Effector memory CD4-positive, alpha-beta T cell (primary cell): ENCODE measurements around the gene PMPCA.

Experiments
- DNase-seq, 3 donors: peaks; one replicate each; pipeline ENCODE4 v3.0.0-alpha.2; 2020
- H3K27ac ChIP-seq: 2 replicates; pipeline ENCODE4 v1.7.0; 2013; ENCODE audit warnings: mild to moderate bottlenecking, low read length, moderate library complexity; ENCODE audit not compliant: insufficient read depth, poor library complexity, severe bottlenecking
- H3K27me3 ChIP-seq: replicated peaks from 2 replicates; pipeline ENCODE4 v1.7.0; 2013; ENCODE audit warnings: mild to moderate bottlenecking, low read length; ENCODE audit not compliant: insufficient read depth, control insufficient read depth, poor library complexity, severe bottlenecking
- H3K36me3 ChIP-seq: 2 replicates; pipeline ENCODE4 v1.7.0; 2013; ENCODE audit warnings: mild to moderate bottlenecking, low read length, moderate library complexity; ENCODE audit not compliant: control insufficient read depth, insufficient read depth
- H3K4me1 ChIP-seq: 2 replicates; pipeline ENCODE4 v1.7.0; 2013; ENCODE audit warnings: low read length, mild to moderate bottlenecking; ENCODE audit not compliant: control insufficient read depth, insufficient read depth, poor library complexity, severe bottlenecking
- H3K4me3 ChIP-seq: 2 replicates; pipeline ENCODE4 v1.7.0; 2013; ENCODE audit warnings: low read length, low read depth, mild to moderate bottlenecking; ENCODE audit not compliant: insufficient read depth, poor library complexity, severe bottlenecking
- H3K9me3 ChIP-seq: 2 replicates; pipeline ENCODE4 v1.7.0; 2013; ENCODE audit warnings: mild to moderate bottlenecking, low read length, moderate library complexity; ENCODE audit not compliant: control insufficient read depth

PMPCA gene

DNA sequence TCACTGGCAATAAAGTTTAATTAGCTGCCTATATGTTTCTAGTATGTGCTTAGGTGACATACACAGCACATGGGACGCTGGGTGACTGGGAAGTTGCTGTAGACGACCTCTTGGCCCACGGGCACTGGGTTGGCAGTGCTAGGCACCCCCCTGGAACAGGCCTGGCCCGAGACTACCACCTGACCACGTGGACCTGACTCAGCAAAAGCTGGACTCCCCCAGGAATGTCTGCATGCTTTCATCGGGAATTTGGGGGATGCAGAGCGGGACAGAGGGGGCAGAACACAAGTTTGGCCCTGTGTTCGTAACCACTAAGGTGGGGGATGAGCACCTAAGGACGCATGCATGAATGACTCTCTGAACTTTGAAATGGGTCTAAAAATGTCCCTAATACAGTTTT lies 45.8 kb downstream of the PMPCA start:
- no peaks in the 10 kb centered on the region for H3K4me1 ChIP-seq
- no peaks in the 10 kb centered on the region for H3K27me3 ChIP-seq
- peaks cover 82% of the 10 kb centered on the region for H3K36me3 ChIP-seq
- no peaks in the 10 kb centered on the region for H3K9me3 ChIP-seq
- no peak overlapping the region for H3K27ac ChIP-seq
- DNase-seq = no peak
- H3K4me3 ChIP-seq = no peak overlapping the region

DNA sequence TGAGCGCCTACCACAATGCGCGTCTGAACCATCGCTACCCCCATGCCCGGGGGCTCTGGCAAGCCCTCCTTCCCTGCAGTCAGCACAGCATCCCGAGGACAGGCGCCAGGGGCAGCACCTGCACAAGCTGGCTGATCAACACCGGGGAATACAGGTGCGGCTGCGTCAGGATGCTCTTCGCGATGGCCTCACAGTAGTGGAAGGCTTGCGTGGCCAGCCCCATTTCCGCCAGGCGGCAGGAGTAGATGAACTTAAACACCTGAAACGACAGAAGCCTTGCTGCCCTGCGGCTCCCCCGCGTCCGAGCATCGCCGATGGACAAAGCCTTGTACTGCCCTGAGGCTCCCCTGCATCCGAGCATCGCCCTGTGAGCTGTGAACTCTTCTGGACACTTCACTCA lies 46.9 kb downstream of the PMPCA start:
- no peaks in the 10 kb centered on the region for H3K9me3 ChIP-seq
- no peak for DNase-seq
- no peaks in the 10 kb centered on the region for H3K27me3 ChIP-seq
- H3K27ac ChIP-seq = no peak overlapping the region
- H3K36me3 ChIP-seq = peaks cover 83% of the 10 kb centered on the region
- no peaks in the 10 kb centered on the region for H3K4me1 ChIP-seq
- no peak overlapping the region for H3K4me3 ChIP-seq

DNA sequence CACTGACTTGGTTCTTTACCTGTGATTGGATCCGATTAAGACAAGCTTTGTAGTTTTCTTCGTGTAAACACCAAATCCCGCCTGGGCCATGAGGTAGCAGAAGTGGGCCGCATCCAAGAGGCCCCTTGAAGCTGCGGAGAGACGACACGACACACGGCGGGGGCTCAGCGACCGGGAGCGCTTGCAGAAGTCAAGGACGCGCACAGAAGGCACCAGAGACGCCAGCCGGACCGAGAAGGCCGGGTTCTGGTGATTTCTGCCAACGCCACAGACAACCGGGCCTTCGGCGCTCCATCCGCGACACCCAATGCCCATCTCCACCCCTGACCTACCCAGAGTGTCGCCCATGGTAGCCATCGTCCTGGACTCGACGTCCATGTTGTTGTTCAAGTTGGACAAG lies 49.0 kb downstream of the PMPCA start:
- Histone ChIP-seq H3K9me3 (no peaks in the 10 kb centered on the region), H3K4me3 (no peak overlapping the region), H3K36me3 (peaks cover 91% of the 10 kb centered on the region), H3K27ac (no peak overlapping the region), H3K27me3 (no peaks in the 10 kb centered on the region), H3K4me1 (no peaks in the 10 kb centered on the region)
- no peak for DNase-seq

DNA sequence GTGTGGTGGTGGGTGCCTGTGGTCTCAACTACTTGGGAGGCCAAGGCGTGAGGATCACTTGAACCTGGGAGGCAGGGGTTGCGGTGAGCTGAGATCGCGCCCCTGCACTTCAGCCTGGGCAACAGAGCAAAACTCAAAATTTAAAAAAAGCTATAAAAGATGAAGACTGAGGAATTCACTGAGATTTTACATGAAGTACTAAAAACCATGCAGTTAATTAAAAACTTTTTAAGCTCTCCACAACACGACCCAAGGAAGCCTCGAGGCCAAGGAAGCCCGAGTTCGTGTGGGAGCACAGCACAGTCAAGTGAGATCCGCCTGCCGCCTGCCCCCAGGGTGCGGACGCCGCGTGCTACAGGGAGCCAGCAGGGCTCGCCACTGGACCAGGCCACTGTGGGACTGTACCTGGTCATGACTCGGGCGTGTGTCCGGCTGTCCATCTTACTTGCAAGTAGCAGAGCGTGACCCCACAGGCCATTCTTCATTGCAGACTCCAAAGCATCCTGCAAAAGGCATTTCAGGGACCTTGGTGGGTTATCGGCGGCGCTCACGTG lies 50.4 kb downstream of the PMPCA start:
- no peak for DNase-seq
- Histone ChIP-seq H3K36me3 (peaks cover 91% of the 10 kb centered on the region), H3K27ac (no peak overlapping the region), H3K4me3 (no peak overlapping the region), H3K4me1 (no peaks in the 10 kb centered on the region), H3K27me3 (no peaks in the 10 kb centered on the region), H3K9me3 (no peaks in the 10 kb centered on the region)

DNA sequence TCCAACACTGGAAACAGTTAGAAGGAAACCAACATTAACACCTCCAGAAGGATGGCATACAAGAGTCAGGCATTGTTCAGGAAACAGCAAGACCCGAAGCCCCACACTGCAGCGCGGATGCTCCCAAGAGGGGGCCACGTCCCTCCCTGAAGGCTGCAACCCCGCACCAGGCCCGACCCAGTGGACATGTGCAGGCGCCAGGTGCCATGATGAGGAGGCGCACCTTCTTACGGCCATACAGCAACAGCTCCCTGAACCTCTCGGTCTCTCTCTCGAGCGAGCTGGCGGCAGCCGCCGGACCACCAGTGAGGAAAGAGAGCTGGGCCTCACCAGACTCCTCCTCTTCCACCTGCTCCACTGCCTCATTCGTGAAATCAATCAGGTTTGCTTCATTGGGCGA lies 52.2 kb downstream of the PMPCA start:
- Histone ChIP-seq H3K9me3 (no peaks in the 10 kb centered on the region), H3K36me3 (peaks cover 90% of the 10 kb centered on the region)

DNA sequence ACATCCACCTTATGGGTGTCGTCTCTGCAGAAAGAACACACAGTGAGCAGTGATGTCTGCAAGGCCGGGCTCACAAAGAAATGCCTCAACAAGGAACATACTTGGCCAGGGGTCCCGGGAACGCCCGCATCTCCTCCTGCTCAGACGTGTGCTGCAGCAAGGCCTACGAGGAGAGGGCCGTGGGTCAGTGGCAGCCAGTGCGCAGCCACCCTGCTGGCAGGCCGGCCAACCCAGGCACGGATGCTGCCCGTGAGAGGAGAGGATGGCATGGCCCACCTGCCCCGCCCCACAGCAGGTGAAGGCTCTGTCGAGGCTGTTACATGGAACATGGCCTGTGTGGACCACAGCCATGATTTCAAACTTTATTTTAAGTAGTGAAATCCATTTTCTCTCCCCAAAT lies 53.1 kb downstream of the PMPCA start:
- no peak overlapping the region for H3K4me3 ChIP-seq
- H3K4me1 ChIP-seq = no peaks in the 10 kb centered on the region
- H3K27ac ChIP-seq = no peak overlapping the region
- no peaks in the 10 kb centered on the region for H3K9me3 ChIP-seq
- no peak for DNase-seq
- no peaks in the 10 kb centered on the region for H3K27me3 ChIP-seq
- H3K36me3 ChIP-seq = peaks cover 92% of the 10 kb centered on the region

More for the DNA sequence above, 52.2 kb downstream of the PMPCA start:
- DNase-seq = no peak
- H3K4me1 ChIP-seq = no peaks in the 10 kb centered on the region
- H3K4me3 ChIP-seq = no peak overlapping the region
- H3K27me3 ChIP-seq = no peaks in the 10 kb centered on the region
- H3K27ac ChIP-seq = no peak overlapping the region

DNA sequence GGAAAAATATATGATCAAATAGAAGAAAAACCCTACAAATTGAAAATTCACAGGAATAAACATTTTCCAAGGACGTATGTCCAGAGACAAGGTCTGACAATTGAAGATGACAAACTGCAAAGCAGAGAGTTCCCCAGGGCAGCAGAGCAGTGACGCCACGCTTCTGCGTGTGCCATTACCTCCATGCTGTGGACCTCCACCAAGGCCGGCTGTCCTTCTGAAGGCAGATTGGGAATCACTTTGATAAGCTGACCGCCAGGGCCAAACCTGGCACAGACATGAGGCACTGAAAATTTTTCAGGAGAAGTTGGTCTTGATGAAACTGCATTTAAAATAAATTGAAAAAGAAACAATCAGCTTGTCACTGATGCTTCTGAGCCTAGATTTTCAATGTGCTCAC lies 53.8 kb downstream of the PMPCA start:
- H3K9me3 ChIP-seq = no peaks in the 10 kb centered on the region

DNA sequence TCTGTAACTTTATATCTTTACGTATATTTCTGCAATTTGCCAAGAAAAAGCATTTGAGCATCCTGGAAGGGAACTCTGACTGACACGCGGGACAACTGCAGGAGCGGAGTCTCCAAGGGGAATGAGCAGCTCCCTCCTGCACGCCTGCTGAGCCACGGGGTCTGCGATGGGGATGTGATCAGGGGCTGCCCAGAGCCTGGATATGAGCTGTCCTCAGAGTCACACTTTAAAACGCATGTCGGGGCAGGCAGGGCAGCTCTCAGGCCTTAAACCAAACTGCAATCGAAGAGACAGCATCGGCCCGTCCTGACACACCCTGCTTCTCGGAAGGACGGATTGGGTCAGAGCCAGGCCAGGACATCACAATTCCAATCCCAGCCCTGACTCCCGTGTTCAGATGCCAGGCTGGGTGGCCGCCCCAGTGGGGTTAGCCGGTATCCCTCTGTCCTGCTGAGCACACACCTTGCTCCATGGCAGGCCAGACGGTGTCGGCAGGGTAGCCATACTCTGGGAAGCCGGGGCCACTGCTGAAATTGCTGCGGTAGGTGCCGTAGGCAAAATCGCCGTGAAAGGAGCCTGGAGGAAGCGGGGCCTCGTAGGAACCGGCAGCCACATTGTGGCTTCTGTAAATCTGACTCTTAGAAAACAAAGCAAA lies 55.2 kb downstream of the PMPCA start:
- Histone ChIP-seq H3K36me3 (peaks cover 94% of the 10 kb centered on the region), H3K4me3 (no peak overlapping the region), H3K27ac (no peak overlapping the region), H3K27me3 (no peaks in the 10 kb centered on the region), H3K4me1 (no peaks in the 10 kb centered on the region), H3K9me3 (no peaks in the 10 kb centered on the region)
- no peak for DNase-seq

More for the DNA sequence above, 53.8 kb downstream of the PMPCA start:
- no peak for DNase-seq
- no peak overlapping the region for H3K4me3 ChIP-seq
- H3K27ac ChIP-seq = no peak overlapping the region
- H3K36me3 ChIP-seq = peaks cover 90% of the 10 kb centered on the region
- H3K27me3 ChIP-seq = no peaks in the 10 kb centered on the region
- H3K4me1 ChIP-seq = no peaks in the 10 kb centered on the region

DNA sequence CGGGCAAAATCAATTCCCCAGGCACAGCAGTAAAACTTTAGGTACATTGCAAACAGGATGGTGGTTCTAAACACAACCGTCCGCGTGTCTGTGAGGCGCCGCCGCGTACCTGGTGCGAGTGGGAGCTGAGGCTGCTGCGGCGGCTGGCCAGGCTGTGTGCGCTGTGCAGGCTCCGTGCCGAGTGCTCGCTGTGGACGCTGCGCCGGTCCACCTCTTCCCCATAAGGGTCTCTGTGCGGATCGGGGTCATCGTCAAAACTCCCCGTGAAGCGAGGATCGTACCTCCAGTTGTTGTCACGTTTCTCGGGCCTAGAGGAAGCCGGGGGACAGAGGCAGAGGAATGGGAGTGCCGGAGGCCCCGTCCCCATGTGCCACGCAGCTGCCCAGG lies 55.7 kb downstream of the PMPCA start:
- Histone ChIP-seq H3K9me3 (no peaks in the 10 kb centered on the region), H3K4me1 (no peaks in the 10 kb centered on the region), H3K27me3 (no peaks in the 10 kb centered on the region), H3K36me3 (peaks cover 94% of the 10 kb centered on the region), H3K4me3 (no peak overlapping the region), H3K27ac (no peak overlapping the region)
- no peak for DNase-seq

DNA sequence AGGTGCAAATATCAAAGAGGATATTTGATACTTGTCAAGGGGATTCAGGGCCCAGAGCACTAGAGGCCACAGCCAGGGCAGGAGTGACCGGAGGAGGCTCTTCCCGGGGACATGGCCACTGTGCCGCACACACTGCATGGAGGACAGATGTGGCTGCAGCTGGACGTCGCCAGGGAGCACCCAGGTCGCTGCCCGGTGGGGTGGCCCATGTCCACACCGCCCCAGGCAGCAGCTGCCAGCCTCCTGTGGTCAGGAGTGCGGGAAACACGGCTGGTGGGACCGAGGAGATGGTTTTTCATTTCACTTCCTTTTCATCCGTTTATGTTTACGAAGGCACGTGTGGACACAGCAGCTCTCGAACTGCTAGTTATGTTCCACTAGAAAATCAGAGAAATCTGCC lies 57.3 kb downstream of the PMPCA start:
- Histone ChIP-seq H3K4me1 (no peaks in the 10 kb centered on the region), H3K27me3 (no peaks in the 10 kb centered on the region), H3K9me3 (no peaks in the 10 kb centered on the region), H3K4me3 (no peak overlapping the region), H3K36me3 (peaks cover 94% of the 10 kb centered on the region), H3K27ac (no peak overlapping the region)
- no peak for DNase-seq
